WTC11 (cell line): ENCODE results near the gene SYT13. TPM values are rescaled to one million over a fixed set of nuclear protein-coding genes. Genes with fewer than 3 reads are reported as not detected.

Source experiments
- ATAC-seq: fragments of 200-7000 bp; cut with Tn5 transposase; 2 replicates; pipeline ENCODE4 v1.10.0; 2021; ENCODE audit warnings: mild to moderate bottlenecking, moderate library complexity
- CTCF ChIA-PET: fragments of 300-600 bp; sonication (Branson Sonifier 250); formaldehyde crosslinking; loops from one replicate; lab custom pipeline; 2021; ENCODE audit warnings: antibody characterized with exemption; lab: Charles Lee
- POLR2A ChIA-PET: fragments of 350-600 bp; sonication (Branson Sonifier 250); formaldehyde crosslinking; loops from one replicate; lab custom pipeline; 2021; ENCODE audit warnings: antibody characterized with exemption; lab: Charles Lee
- DNase-seq: peaks from one replicate; pipeline ENCODE4 v3.0.0; 2021; ENCODE audit warnings: low spot score
- H3K27ac Mint-ChIP-seq: 2 replicates; pipeline ENCODE4 v1.8.0; 2021; ENCODE audit warnings: mixed read lengths
- H3K27me3 Mint-ChIP-seq: 2 replicates; pipeline ENCODE4 v1.8.0; 2021; ENCODE audit warnings: low read depth, mild to moderate bottlenecking, moderate library complexity, mixed read lengths
- H3K36me3 Mint-ChIP-seq: 2 replicates; pipeline ENCODE4 v1.8.0; 2021; ENCODE audit warnings: mixed read lengths
- H3K4me1 Mint-ChIP-seq: 2 replicates; pipeline ENCODE4 v1.8.0; 2022; ENCODE audit warnings: mixed read lengths
- H3K4me3 Mint-ChIP-seq: 2 replicates; pipeline ENCODE4 v1.8.0; 2021; ENCODE audit warnings: mild to moderate bottlenecking, moderate library complexity, mixed read lengths
- H3K9me3 Mint-ChIP-seq: 2 replicates; pipeline ENCODE4 v1.8.0; 2021; ENCODE audit warnings: mixed read lengths
- AFF4 ChIP-seq: sonication (generic); formaldehyde crosslinking; IDR thresholded peaks from 2 replicates; pipeline ENCODE4 v1.8.1; 2023; ENCODE audit warnings: mild to moderate bottlenecking, missing genetic modification reagents, borderline replicate concordance
- ATF1 ChIP-seq: sonication (generic); formaldehyde crosslinking; IDR thresholded peaks from 2 replicates; pipeline ENCODE4 v1.8.1; 2023; ENCODE audit warnings: mild to moderate bottlenecking, moderate library complexity, missing genetic modification reagents
- ATF2 ChIP-seq: sonication (generic); formaldehyde crosslinking; IDR thresholded peaks from 2 replicates; pipeline ENCODE4 v1.8.1; 2022; ENCODE audit warnings: low read depth, missing genetic modification reagents, borderline replicate concordance
- CDX4 ChIP-seq: fragments of 250-450 bp; sonication (Bioruptor Pico); IDR thresholded peaks from 2 replicates; pipeline ENCODE4 v1.9.0; 2021; ENCODE audit warnings: moderate library complexity, mild to moderate bottlenecking, inconsistent platforms, borderline replicate concordance
- CREB1 ChIP-seq: sonication (generic); formaldehyde crosslinking; IDR thresholded peaks from 2 replicates; pipeline ENCODE4 v1.8.0; 2023; ENCODE audit warnings: mild to moderate bottlenecking, missing genetic modification reagents
- ELF4 ChIP-seq: sonication (generic); formaldehyde crosslinking; IDR thresholded peaks from 2 replicates; pipeline ENCODE4 v1.8.1; 2022; ENCODE audit warnings: low read depth, mild to moderate bottlenecking, moderate library complexity, missing genetic modification reagents
- EMX1 ChIP-seq: fragments of 250-450 bp; sonication (Bioruptor Pico); IDR thresholded peaks from 2 replicates; pipeline ENCODE4 v1.8.0; 2021; ENCODE audit warnings: mild to moderate bottlenecking
- FOXP4 ChIP-seq: sonication (generic); formaldehyde crosslinking; IDR thresholded peaks from 2 replicates; pipeline ENCODE4 v1.8.0; 2022; ENCODE audit warnings: mild to moderate bottlenecking, missing genetic modification reagents
- JAZF1 ChIP-seq: fragments of 250-450 bp; sonication (Bioruptor Pico); IDR thresholded peaks from 2 replicates; pipeline ENCODE4 v1.9.0; 2021; ENCODE audit warnings: moderate library complexity, mild to moderate bottlenecking, inconsistent platforms
- NFYB ChIP-seq: sonication (generic); formaldehyde crosslinking; conservative IDR thresholded peaks from 2 replicates; pipeline ENCODE4 v1.8.0; 2022; ENCODE audit warnings: low read depth, missing genetic modification reagents
- OVOL2 ChIP-seq: fragments of 250-450 bp; sonication (Bioruptor Pico); IDR thresholded peaks from 2 replicates; pipeline ENCODE4 v1.9.0; 2021; ENCODE audit warnings: mild to moderate bottlenecking, borderline replicate concordance
- RELA ChIP-seq: sonication (generic); formaldehyde crosslinking; IDR thresholded peaks from 2 replicates; pipeline ENCODE4 v1.8.1; 2022; ENCODE audit warnings: missing genetic modification reagents, mild to moderate bottlenecking, borderline replicate concordance
- USF1 ChIP-seq: sonication (generic); formaldehyde crosslinking; IDR thresholded peaks from 2 replicates; pipeline ENCODE4 v1.8.0; 2022; ENCODE audit warnings: mild to moderate bottlenecking, missing genetic modification reagents
- ZNF263 ChIP-seq: sonication (generic); formaldehyde crosslinking; IDR thresholded peaks from 2 replicates; pipeline ENCODE4 v1.8.1; 2022; ENCODE audit warnings: low read depth, mild to moderate bottlenecking, moderate library complexity, missing genetic modification reagents
- ZNF317 ChIP-seq: sonication (generic); formaldehyde crosslinking; IDR thresholded peaks from 2 replicates; pipeline ENCODE4 v1.8.1; 2023; ENCODE audit warnings: low read depth, mild to moderate bottlenecking, moderate library complexity, missing genetic modification reagents, borderline replicate concordance
- ZNF532 ChIP-seq: fragments of 250-450 bp; sonication (Bioruptor Pico); IDR thresholded peaks from 2 replicates; pipeline ENCODE4 v1.9.0; 2021; ENCODE audit warnings: mild to moderate bottlenecking, borderline replicate concordance
- total RNA-seq: library from RNA; stranded (reverse); gene quantifications from 3 replicates; pipeline ENCODE4 v1.2.3, GENCODE V29; 2021

SYT13 gene
- total RNA-seq, 1 experiment from 2014 or later, result 10.8 TPM

GRCh38 chr11:45324459-45324858, 38.3 kb upstream of the SYT13 start:
- ChIA-PET POLR2A (no interaction called here), CTCF (interaction anchor here (1.5 kb wide), 1 partner anchor 214 kb away, joined by 5 read pairs; no protein-coding TSS in a partner anchor)
- H3K4me1 Mint-ChIP-seq, result no peaks in the 10 kb centered on the region
- H3K4me3 Mint-ChIP-seq, result no peak overlapping the region
- H3K27ac Mint-ChIP-seq, result no peak overlapping the region
- ATAC-seq, result no peak
- H3K27me3 Mint-ChIP-seq, result peaks cover 35% of the 10 kb centered on the region
- TF ChIP-seq FOXP4 (CRISPR knock-in tag) (no peak), ATF2 (CRISPR knock-in tag) (no peak), ELF4 (CRISPR knock-in tag) (no peak), EMX1 (no peak), RELA (CRISPR knock-in tag) (no peak), ZNF263 (CRISPR knock-in tag) (no peak), USF1 (CRISPR knock-in tag) (no peak), OVOL2 (CRISPR knock-in tag) (no peak)
- H3K9me3 Mint-ChIP-seq, result peaks cover 18% of the 10 kb centered on the region
- H3K36me3 Mint-ChIP-seq, result 0 out of 2 replicates have a peak, but pooled peaks cover 4% of the 10 kb centered on the region
- DNase-seq, result no peak

GRCh38 chr11:45323601-45324249, 37.6 kb upstream of the SYT13 start:
- Mint-ChIP-seq H3K27ac (no peak overlapping the region), H3K27me3 (peaks cover 28% of the 10 kb centered on the region), H3K4me1 (no peaks in the 10 kb centered on the region), H3K4me3 (no peak overlapping the region), H3K36me3 (0 out of 2 replicates have a peak, but pooled peaks cover 4% of the 10 kb centered on the region), H3K9me3 (peaks cover 18% of the 10 kb centered on the region)
- ChIA-PET CTCF (interaction anchor here (0.9 to 1.5 kb wide), 4 partner anchors 17 to 213 kb away, joined by 3 to 5 read pairs (median 4); no protein-coding TSS in a partner anchor), POLR2A (no interaction called here)
- TF ChIP-seq ZNF317 (CRISPR knock-in tag) (no peak), NFYB (CRISPR knock-in tag) (no peak), AFF4 (CRISPR knock-in tag) (no peak)
- DNase-seq, result no peak
- ATAC-seq, result no peak

- H3K4me3 Mint-ChIP-seq, result no peak overlapping the region
- no peak overlapping the region for H3K27ac Mint-ChIP-seq
- peaks cover 26% of the 10 kb centered on the region for H3K27me3 Mint-ChIP-seq
- no peak for ATAC-seq
- ChIA-PET CTCF (interaction anchor here (0.6 to 1.2 kb wide), 4 partner anchors 14 to 90 kb away, joined by 3 to 5 read pairs (median 4); no protein-coding TSS in a partner anchor), POLR2A (no interaction called here)
- peaks cover 18% of the 10 kb centered on the region for H3K9me3 Mint-ChIP-seq
- H3K36me3 Mint-ChIP-seq, result 0 out of 2 replicates have a peak, but pooled peaks cover 4% of the 10 kb centered on the region
- no peak for DNase-seq
- H3K4me1 Mint-ChIP-seq, result no peaks in the 10 kb centered on the region
- TF ChIP-seq JAZF1 (CRISPR knock-in tag), result no peak
- TF ChIP-seq NFYB (CRISPR knock-in tag), result no peak
- no peak for TF ChIP-seq CDX4 (CRISPR knock-in tag)
- TF ChIP-seq ZNF532 (CRISPR knock-in tag), result no peak
- no peak for TF ChIP-seq ATF1 (CRISPR knock-in tag)
- TF ChIP-seq CREB1 (CRISPR knock-in tag), result no peak
Observed at GRCh38 chr11:45322891-45323600, 36.9 kb upstream of the SYT13 start.
